ENCODE measurements around the gene MRPL54.

DNA sequence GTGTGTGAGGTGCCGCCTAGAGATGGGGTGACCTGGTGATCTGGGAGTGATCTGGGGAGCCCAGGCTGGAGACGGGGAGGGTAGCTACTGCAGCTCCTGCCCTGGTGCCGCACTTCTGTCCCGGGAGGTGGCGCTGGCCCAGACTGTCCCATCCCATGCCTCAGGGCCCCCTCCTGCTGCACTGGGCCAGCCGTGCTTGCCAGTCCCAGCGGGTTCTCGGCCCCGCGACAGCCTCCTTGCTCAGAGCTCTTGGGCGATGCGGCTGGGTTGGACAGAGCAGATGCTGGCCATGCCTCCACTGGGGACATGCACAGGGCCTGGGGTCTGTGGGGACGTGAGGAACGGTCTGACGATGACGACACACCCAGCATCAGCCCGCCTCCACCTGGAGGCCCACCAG lies 7.0 kb downstream of the MRPL54 start:
- TF ChIP-seq CTCF (IDR thresholded peaks at IDR 0.05; ENCODE audit: poor library complexity, severe bottlenecking) (no peak), RAD21 (conservative IDR thresholded peaks at IDR 0.05) (no peak), TAF1 (IDR thresholded peaks at IDR 0.05; ENCODE audit: low read depth) (no peak), SMC3 (conservative IDR thresholded peaks at IDR 0.05; ENCODE audit: poor library complexity) (no peak)

Measured in neural cell (in vitro differentiated cells).